ENCODE measurements around the gene NAMPT.

NAMPT gene

DNA sequence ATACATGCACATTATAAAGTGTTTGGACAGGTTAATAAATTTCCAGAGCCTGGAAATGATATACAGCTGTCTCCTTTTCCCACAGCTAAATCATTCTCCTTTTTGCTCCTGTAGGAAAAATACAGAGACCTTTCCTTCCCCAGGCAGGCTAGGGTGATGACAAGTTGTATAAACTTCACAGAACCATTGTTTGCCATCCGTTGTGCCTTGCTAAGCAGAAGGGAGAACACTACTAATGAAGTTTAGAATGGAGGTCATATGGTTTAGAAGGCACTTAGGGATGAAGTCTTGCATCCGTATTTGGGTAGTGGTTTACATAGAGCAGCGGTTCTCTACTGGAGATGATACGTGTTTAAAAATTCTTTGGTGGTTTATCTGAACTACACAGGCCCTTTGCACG, 46.0 kb downstream of the NAMPT start:
- Histone ChIP-seq H3F3A (ENCODE audit: low read depth) (no peaks in the 10 kb centered on the region), H3K9me2 (replicated peaks; ENCODE audit: low read depth, low read length) (no peaks in the 10 kb centered on the region), H4K20me1 (ENCODE audit: insufficient read depth, low read length, poor library complexity, severe bottlenecking) (no peaks in the 10 kb centered on the region), H3K4me3 (ENCODE audit: low read length, poor library complexity, severe bottlenecking) (no peak overlapping the region), H3K27me3 (ENCODE audit: insufficient read depth, low read length, poor library complexity, severe bottlenecking) (no peaks in the 10 kb centered on the region), H3K79me2 (ENCODE audit: insufficient read depth, low read length) (no peaks in the 10 kb centered on the region), H2AFZ (ENCODE audit: low read length) (no peak overlapping the region), H3K4me1 (ENCODE audit: insufficient read depth, low read length, poor library complexity, severe bottlenecking) (no peaks in the 10 kb centered on the region), H3K36me3 (ENCODE audit: insufficient read depth, low read length) (no peaks in the 10 kb centered on the region), H3K4me2 (ENCODE audit: low read depth, low read length, poor library complexity, severe bottlenecking) (no peak overlapping the region), H3K9me3 (ENCODE audit: insufficient read depth, low read depth, low read length) (no peaks in the 10 kb centered on the region), H3K9ac (ENCODE audit: low read depth, low read length, poor library complexity, severe bottlenecking) (no peak overlapping the region)
- TF ChIP-seq, protein P1, sequence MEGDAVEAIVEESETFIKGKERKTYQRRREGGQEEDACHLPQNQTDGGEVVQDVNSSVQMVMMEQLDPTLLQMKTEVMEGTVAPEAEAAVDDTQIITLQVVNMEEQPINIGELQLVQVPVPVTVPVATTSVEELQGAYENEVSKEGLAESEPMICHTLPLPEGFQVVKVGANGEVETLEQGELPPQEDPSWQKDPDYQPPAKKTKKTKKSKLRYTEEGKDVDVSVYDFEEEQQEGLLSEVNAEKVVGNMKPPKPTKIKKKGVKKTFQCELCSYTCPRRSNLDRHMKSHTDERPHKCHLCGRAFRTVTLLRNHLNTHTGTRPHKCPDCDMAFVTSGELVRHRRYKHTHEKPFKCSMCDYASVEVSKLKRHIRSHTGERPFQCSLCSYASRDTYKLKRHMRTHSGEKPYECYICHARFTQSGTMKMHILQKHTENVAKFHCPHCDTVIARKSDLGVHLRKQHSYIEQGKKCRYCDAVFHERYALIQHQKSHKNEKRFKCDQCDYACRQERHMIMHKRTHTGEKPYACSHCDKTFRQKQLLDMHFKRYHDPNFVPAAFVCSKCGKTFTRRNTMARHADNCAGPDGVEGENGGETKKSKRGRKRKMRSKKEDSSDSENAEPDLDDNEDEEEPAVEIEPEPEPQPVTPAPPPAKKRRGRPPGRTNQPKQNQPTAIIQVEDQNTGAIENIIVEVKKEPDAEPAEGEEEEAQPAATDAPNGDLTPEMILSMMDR (conservative IDR thresholded peaks at IDR 0.05; ENCODE audit: low read length) = no peak
- TF ChIP-seq EZH2phosphoT487 (IDR thresholded peaks at IDR 0.05; ENCODE audit: borderline replicate concordance) = no peak

DNA sequence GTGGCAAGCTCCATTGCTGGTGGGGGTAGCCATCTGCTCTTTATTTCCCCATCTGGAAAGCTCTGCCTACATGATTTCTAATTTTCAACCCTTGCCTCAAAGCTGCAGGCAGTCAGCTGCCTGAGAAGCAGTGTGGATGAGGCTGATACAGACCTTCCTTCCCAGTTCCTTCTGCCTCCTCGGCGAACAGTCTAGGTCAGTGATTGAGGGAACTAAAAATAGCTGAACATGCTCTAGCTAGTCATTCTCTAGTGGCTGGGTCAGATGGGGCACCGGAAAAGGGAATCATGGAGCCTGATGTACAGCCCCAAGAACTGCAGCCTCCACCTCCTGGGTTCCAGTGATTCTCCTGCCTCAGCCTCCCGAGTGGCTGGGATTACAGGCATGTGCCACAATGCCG, 48.7 kb downstream of the NAMPT start:
- Histone ChIP-seq H3F3A (ENCODE audit: low read depth) (no peaks in the 10 kb centered on the region), H3K9ac (ENCODE audit: low read depth, low read length, poor library complexity, severe bottlenecking) (no peak overlapping the region), H3K36me3 (ENCODE audit: insufficient read depth, low read length) (no peaks in the 10 kb centered on the region), H3K4me3 (ENCODE audit: low read length, poor library complexity, severe bottlenecking) (no peak overlapping the region), H3K4me1 (ENCODE audit: insufficient read depth, low read length, poor library complexity, severe bottlenecking) (no peaks in the 10 kb centered on the region), H3K4me2 (ENCODE audit: low read depth, low read length, poor library complexity, severe bottlenecking) (no peak overlapping the region), H2AFZ (ENCODE audit: low read length) (no peak overlapping the region), H4K20me1 (ENCODE audit: insufficient read depth, low read length, poor library complexity, severe bottlenecking) (no peaks in the 10 kb centered on the region), H3K27me3 (ENCODE audit: insufficient read depth, low read length, poor library complexity, severe bottlenecking) (no peaks in the 10 kb centered on the region), H3K9me3 (ENCODE audit: insufficient read depth, low read depth, low read length) (no peaks in the 10 kb centered on the region), H3K79me2 (ENCODE audit: insufficient read depth, low read length) (no peaks in the 10 kb centered on the region), H3K9me2 (replicated peaks; ENCODE audit: low read depth, low read length) (no peaks in the 10 kb centered on the region)
- no peak for TF ChIP-seq EZH2phosphoT487 (IDR thresholded peaks at IDR 0.05; ENCODE audit: borderline replicate concordance)
- TF ChIP-seq, protein P1 (conservative IDR thresholded peaks at IDR 0.05; ENCODE audit: low read length) = no peak

DNA sequence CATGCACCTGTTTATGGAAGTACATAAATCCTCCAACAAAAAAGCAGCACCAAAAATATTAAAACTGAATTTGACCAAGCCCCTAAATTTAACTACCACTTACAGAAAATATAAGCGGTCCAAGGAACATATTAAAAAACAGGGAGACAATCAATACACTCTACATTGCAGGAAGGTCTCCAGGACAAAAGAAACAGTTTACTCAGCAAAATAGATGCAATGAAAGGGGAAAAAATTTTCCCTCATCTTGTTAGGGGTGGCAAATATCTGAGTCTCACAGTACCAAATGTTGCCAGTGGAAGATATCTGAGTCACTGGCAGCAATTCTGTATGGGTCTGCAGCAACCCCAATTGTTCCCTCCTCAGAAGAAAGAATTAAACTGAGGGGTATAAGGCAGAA, 50.4 kb downstream of the NAMPT start:
- Histone ChIP-seq H3K4me2 (ENCODE audit: low read depth, low read length, poor library complexity, severe bottlenecking) (no peak overlapping the region), H3K79me2 (ENCODE audit: insufficient read depth, low read length) (no peaks in the 10 kb centered on the region), H3F3A (ENCODE audit: low read depth) (no peaks in the 10 kb centered on the region), H3K36me3 (ENCODE audit: insufficient read depth, low read length) (no peaks in the 10 kb centered on the region), H3K4me3 (ENCODE audit: low read length, poor library complexity, severe bottlenecking) (no peak overlapping the region), H3K9ac (ENCODE audit: low read depth, low read length, poor library complexity, severe bottlenecking) (no peak overlapping the region), H3K9me2 (replicated peaks; ENCODE audit: low read depth, low read length) (no peaks in the 10 kb centered on the region), H3K4me1 (ENCODE audit: insufficient read depth, low read length, poor library complexity, severe bottlenecking) (no peaks in the 10 kb centered on the region), H3K9me3 (ENCODE audit: insufficient read depth, low read depth, low read length) (no peaks in the 10 kb centered on the region), H4K20me1 (ENCODE audit: insufficient read depth, low read length, poor library complexity, severe bottlenecking) (no peaks in the 10 kb centered on the region), H2AFZ (ENCODE audit: low read length) (no peak overlapping the region), H3K27me3 (ENCODE audit: insufficient read depth, low read length, poor library complexity, severe bottlenecking) (no peaks in the 10 kb centered on the region)
- TF ChIP-seq, protein P1 (conservative IDR thresholded peaks at IDR 0.05; ENCODE audit: low read length) = no peak
- no peak for TF ChIP-seq EZH2phosphoT487 (IDR thresholded peaks at IDR 0.05; ENCODE audit: borderline replicate concordance)
